ENCODE measurements around the gene MGAT4D.
"Not testable (repeated sequence)": the region's sequence is repeated elsewhere in the genome, so short reads cannot be mapped to it uniquely, and the experiment has no call there.

Gene MGAT4D

DNA sequence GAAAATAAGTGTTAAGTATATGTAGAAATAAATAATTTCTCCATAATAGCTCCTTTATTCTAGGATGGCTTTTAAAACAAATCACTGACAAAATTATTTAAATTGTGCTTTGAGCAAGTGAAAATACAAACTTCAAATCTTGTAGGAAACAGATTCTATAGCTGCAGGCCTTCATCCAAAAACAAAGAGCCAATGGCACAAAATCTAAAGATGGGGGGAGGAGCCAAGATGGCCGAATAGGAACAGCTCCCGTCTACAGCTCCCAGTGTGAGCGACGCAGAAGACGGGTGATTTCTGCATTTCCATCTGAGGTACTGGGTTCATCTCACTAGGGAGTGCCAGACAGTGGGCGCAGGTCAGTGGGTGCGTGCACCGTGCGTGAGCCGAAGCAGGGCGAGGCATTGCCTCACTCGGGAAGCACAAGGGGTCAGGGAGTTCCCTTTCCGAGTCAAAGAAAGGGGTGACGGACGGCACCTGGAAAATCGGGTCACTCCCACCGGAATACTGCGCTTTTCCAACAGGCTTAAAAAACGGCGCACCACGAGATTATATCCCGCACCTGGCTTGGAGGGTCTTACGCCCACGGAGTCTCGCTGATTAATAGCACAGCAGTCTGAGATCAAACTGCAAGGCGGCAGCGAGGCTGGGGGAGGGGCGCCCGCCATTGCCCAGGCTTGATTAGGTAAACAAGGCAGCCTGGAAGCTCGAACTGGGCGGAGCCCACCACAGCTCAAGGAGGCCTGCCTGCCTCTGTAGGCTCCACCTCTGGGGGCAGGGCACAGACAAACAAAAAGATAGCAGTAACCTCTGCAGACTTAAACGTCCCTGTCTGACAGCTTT lies 84.7 kb downstream of the MGAT4D start:
- H3K36me3 Mint-ChIP-seq (ENCODE audit: low read depth); H3K9me3 Mint-ChIP-seq; H3K4me1 Mint-ChIP-seq (ENCODE audit: low read depth); H3K27ac Mint-ChIP-seq; H3K4me3 Mint-ChIP-seq: not testable (repeated sequence)
- H3K27me3 Mint-ChIP-seq (ENCODE audit: low read depth) = peaks cover 11% of the 10 kb centered on the region

- no peak overlapping the region for H3K4me3 Mint-ChIP-seq
- H3K9me3 Mint-ChIP-seq = no peaks in the 10 kb centered on the region
- H3K4me1 Mint-ChIP-seq (ENCODE audit: low read depth) = no peaks in the 10 kb centered on the region
- no peaks in the 10 kb centered on the region for H3K36me3 Mint-ChIP-seq (ENCODE audit: low read depth)
- H3K27ac Mint-ChIP-seq = no peak overlapping the region
- peaks cover 22% of the 10 kb centered on the region for H3K27me3 Mint-ChIP-seq (ENCODE audit: low read depth)
Measured at GRCh38 chr4:140408974-140409373, 89.1 kb downstream of the MGAT4D start.

DNA sequence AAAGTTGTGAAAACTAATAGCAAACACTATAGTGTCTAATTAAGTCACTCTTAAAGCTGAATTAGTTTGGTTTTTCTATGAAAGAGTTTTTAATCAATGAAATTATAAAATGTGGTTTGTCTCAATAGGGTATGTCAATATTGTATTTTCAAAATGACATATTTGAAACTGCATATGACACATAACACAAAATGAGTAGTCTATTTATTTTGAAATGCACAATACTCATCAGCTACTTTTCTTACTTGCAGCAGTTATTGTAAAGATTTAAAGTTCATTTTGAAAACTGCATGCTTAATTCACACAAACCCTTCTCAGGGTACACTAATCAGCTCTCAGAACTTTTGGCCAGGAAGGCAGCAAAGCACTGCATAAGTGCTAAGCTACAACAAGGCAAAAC lies 91.8 kb downstream of the MGAT4D start:
- H3K9me3 Mint-ChIP-seq = no peaks in the 10 kb centered on the region
- no peaks in the 10 kb centered on the region for H3K36me3 Mint-ChIP-seq (ENCODE audit: low read depth)
- peaks cover 13% of the 10 kb centered on the region for H3K27me3 Mint-ChIP-seq (ENCODE audit: low read depth)
- no peak overlapping the region for H3K27ac Mint-ChIP-seq
- no peak overlapping the region for H3K4me3 Mint-ChIP-seq
- no peaks in the 10 kb centered on the region for H3K4me1 Mint-ChIP-seq (ENCODE audit: low read depth)

GRCh38 chr4:140400111-140400510 lies 98.0 kb downstream of the MGAT4D start:
- no peak overlapping the region for H3K4me3 Mint-ChIP-seq
- H3K36me3 Mint-ChIP-seq (ENCODE audit: low read depth) = no peaks in the 10 kb centered on the region
- no peak overlapping the region for H3K27ac Mint-ChIP-seq
- H3K4me1 Mint-ChIP-seq (ENCODE audit: low read depth) = no peaks in the 10 kb centered on the region
- H3K9me3 Mint-ChIP-seq = no peaks in the 10 kb centered on the region
- peaks cover 11% of the 10 kb centered on the region for H3K27me3 Mint-ChIP-seq (ENCODE audit: low read depth)

- no peaks in the 10 kb centered on the region for H3K9me3 Mint-ChIP-seq
- peaks cover 18% of the 10 kb centered on the region for H3K27me3 Mint-ChIP-seq (ENCODE audit: low read depth)
- H3K4me3 Mint-ChIP-seq = no peak overlapping the region
- no peaks in the 10 kb centered on the region for H3K4me1 Mint-ChIP-seq (ENCODE audit: low read depth)
- H3K27ac Mint-ChIP-seq = no peak overlapping the region
- H3K36me3 Mint-ChIP-seq (ENCODE audit: low read depth) = no peaks in the 10 kb centered on the region
Measured at GRCh38 chr4:140395668-140396067, 102.4 kb downstream of the MGAT4D start.
